SU-DHL-6 (cell line): Measurements from ENCODE around the gene USF1.

Source experiments
- H2AFZ ChIP-seq: fragments of 200-600 bp; sonication (generic); 2 replicates; pipeline ENCODE4 v1.6.1; 2014; ENCODE audit warnings: low read depth, mild to moderate bottlenecking, moderate library complexity, mixed read lengths, antibody characterized with exemption, low read length; ENCODE audit not compliant: severe bottlenecking
- H3F3A ChIP-seq: fragments of 200-600 bp; shearing (Covaris generic); 2 replicates; pipeline ENCODE4 v1.6.0; 2016; ENCODE audit warnings: antibody characterized with exemption, mild to moderate bottlenecking; ENCODE audit not compliant: insufficient read depth
- H3K27ac ChIP-seq: fragments of 200-600 bp; sonication (generic); 2 replicates; pipeline ENCODE4 v1.5.1; 2016; ENCODE audit warnings: low read depth, mild to moderate bottlenecking, low read length, moderate library complexity, mixed read lengths
- H3K27me3 ChIP-seq: fragments of 200-600 bp; sonication (generic), shearing (Covaris generic); 2 replicates; pipeline ENCODE4 v1.6.0; 2014; ENCODE audit warnings: mild to moderate bottlenecking, low read length
- H3K36me3 ChIP-seq: fragments of 200-600 bp; sonication (generic); 2 replicates; pipeline ENCODE4 v1.6.1; 2014; ENCODE audit warnings: mild to moderate bottlenecking, low read length, mixed read lengths
- H3K4me2 ChIP-seq: fragments of 300-600, 200-600 bp; shearing (Covaris generic), sonication (generic); 2 replicates; pipeline ENCODE4 v1.6.0; 2014; ENCODE audit warnings: low read length, low read depth, mild to moderate bottlenecking; ENCODE audit not compliant: poor library complexity, severe bottlenecking
- H3K4me3 ChIP-seq: fragments of 200-600 bp; sonication (generic); 2 replicates; pipeline ENCODE4 v1.5.1; 2014; ENCODE audit warnings: antibody characterized with exemption, low read length, mild to moderate bottlenecking, mixed read lengths; ENCODE audit not compliant: insufficient read depth, poor library complexity, severe bottlenecking
- H3K79me2 ChIP-seq: fragments of 200-600 bp; sonication (generic); 2 replicates; pipeline ENCODE4 v1.6.1; 2014; ENCODE audit warnings: mild to moderate bottlenecking, low read length, moderate library complexity; ENCODE audit not compliant: insufficient read depth
- H3K9ac ChIP-seq: fragments of 200-600 bp; sonication (generic); 2 replicates; pipeline ENCODE4 v1.7.0; 2014; ENCODE audit warnings: mild to moderate bottlenecking, low read length
- H3K9me2 ChIP-seq: fragments of 200-600 bp; sonication (generic); replicated peaks from 2 replicates; pipeline ENCODE4 v1.6.1; 2014; ENCODE audit warnings: low read length; ENCODE audit not compliant: insufficient read depth
- H3K9me3 ChIP-seq: fragments of 200-600 bp; sonication (generic); 2 replicates; pipeline ENCODE4 v1.6.1; 2014; ENCODE audit warnings: low read length, mixed read lengths; ENCODE audit not compliant: insufficient read depth
- H4K20me1 ChIP-seq: fragments of 200-600 bp; sonication (generic); 2 replicates; pipeline ENCODE4 v1.6.1; 2014; ENCODE audit warnings: low read depth, mild to moderate bottlenecking, antibody characterized with exemption, low read length, moderate library complexity, mixed read lengths
- CTCF ChIP-seq: fragments of 200-600 bp; sonication (generic); IDR thresholded peaks from one replicate; pipeline ENCODE4 v1.5.1; 2017; ENCODE audit warnings: antibody characterized with exemption, mild to moderate bottlenecking, low read length, moderate library complexity; ENCODE audit not compliant: insufficient read depth, poor library complexity, severe bottlenecking
- EZH2phosphoT487 ChIP-seq: fragments of 200-600 bp; sonication (generic), shearing (Covaris generic); conservative IDR thresholded peaks from 2 replicates; pipeline ENCODE4 v1.6.1; 2018; ENCODE audit warnings: mild to moderate bottlenecking, antibody characterized with exemption, low read length, moderate library complexity, mixed read lengths

The USF1 gene

GRCh38 chr1:161088587-161089110 is 42.9 kb upstream of the USF1 start:
- H3K4me3 ChIP-seq, result no peak overlapping the region
- H3K9ac ChIP-seq, result no peak overlapping the region
- H3K36me3 ChIP-seq, result no peaks in the 10 kb centered on the region
- TF ChIP-seq EZH2phosphoT487, result no peak
- no peak for TF ChIP-seq CTCF
- no peaks in the 10 kb centered on the region for H3K79me2 ChIP-seq
- no peaks in the 10 kb centered on the region for H4K20me1 ChIP-seq
- H3K27ac ChIP-seq, result no peak overlapping the region
- no peaks in the 10 kb centered on the region for H3K27me3 ChIP-seq
- H2AFZ ChIP-seq, result no peak overlapping the region
- no peaks in the 10 kb centered on the region for H3K9me2 ChIP-seq
- no peak overlapping the region for H3K4me2 ChIP-seq
- no peaks in the 10 kb centered on the region for H3F3A ChIP-seq
- H3K9me3 ChIP-seq, result no peaks in the 10 kb centered on the region

- no peak overlapping the region for H3K4me3 ChIP-seq
Measured at GRCh38 chr1:161086457-161086856, 40.7 kb upstream of the USF1 start.

GRCh38 chr1:161085165-161085564 is 39.4 kb upstream of the USF1 start:
- H3K4me2 ChIP-seq, result no peak overlapping the region
- TF ChIP-seq CTCF, result no peak
- TF ChIP-seq EZH2phosphoT487, result no peak
- no peak overlapping the region for H3K4me3 ChIP-seq
- H3K27ac ChIP-seq, result no peak overlapping the region
- no peaks in the 10 kb centered on the region for H3F3A ChIP-seq
- no peaks in the 10 kb centered on the region for H4K20me1 ChIP-seq
- no peaks in the 10 kb centered on the region for H3K9me2 ChIP-seq
- no peak overlapping the region for H3K9ac ChIP-seq
- H3K9me3 ChIP-seq, result no peaks in the 10 kb centered on the region
- no peaks in the 10 kb centered on the region for H3K27me3 ChIP-seq
- no peaks in the 10 kb centered on the region for H3K79me2 ChIP-seq
- no peaks in the 10 kb centered on the region for H3K36me3 ChIP-seq
- no peak overlapping the region for H2AFZ ChIP-seq

More at GRCh38 chr1:161086457-161086856, 40.7 kb upstream of the USF1 start:
- Histone ChIP-seq H3K9me3 (no peaks in the 10 kb centered on the region), H3K9ac (no peak overlapping the region), H3K4me2 (no peak overlapping the region), H3K27me3 (no peaks in the 10 kb centered on the region), H3K9me2 (no peaks in the 10 kb centered on the region), H3K36me3 (no peaks in the 10 kb centered on the region), H2AFZ (no peak overlapping the region), H3F3A (no peaks in the 10 kb centered on the region), H4K20me1 (no peaks in the 10 kb centered on the region), H3K79me2 (no peaks in the 10 kb centered on the region), H3K27ac (no peak overlapping the region)
- no peak for TF ChIP-seq EZH2phosphoT487
- TF ChIP-seq CTCF, result no peak
